HCT116 (cell line): Measurements from ENCODE around the gene TNPO1. TPM values are rescaled to one million over a fixed set of nuclear protein-coding genes. Genes with fewer than 3 reads are reported as not detected.

ENCODE experiments used
- ATAC-seq: fragments of 200-7000 bp; cut with Tn5 transposase; 2 replicates; pipeline ENCODE4 v1.9.1; 2020; ENCODE audit warnings: mild to moderate bottlenecking, moderate library complexity
- BruUV-seq: library from RNA; stranded (reverse); fragments of 400-500 nt; replicated peaks from 2 replicates; lab custom pipeline; 2021; lab: Mats Ljungman, UMichigan
- CTCF ChIA-PET: fragments of 300-600 bp; sonication (Branson Sonifier 250); formaldehyde crosslinking; loops from one replicate; lab custom pipeline; 2021; ENCODE audit warnings: antibody characterized with exemption; lab: Charles Lee
- POLR2A ChIA-PET: fragments of 300-600, 350-600 bp; sonication (Branson Sonifier 250); formaldehyde crosslinking; loops from one replicate; lab custom pipeline; 2021; ENCODE audit warnings: antibody characterized with exemption; lab: Charles Lee
- RAD21 ChIA-PET, 2 experiments: fragments of 300-600 bp; sonication (Branson Sonifier 250); formaldehyde crosslinking; loops; one replicate each; lab custom pipeline; 2023; ENCODE audit warnings: low total read pairs in 2 of 2; ENCODE audit not compliant: uncharacterized antibody in 2 of 2, unreplicated experiment in 2 of 2, low non-redundant PET in 1 of 2; lab: Charles Lee
- DNase-seq: peaks from one replicate; pipeline ENCODE4 v3.0.0-alpha.2; 2010; ENCODE audit warnings: low read depth, low spot score
- H2AFZ ChIP-seq: fragments of 200-600 bp; shearing (Covaris generic), sonication (generic); 2 replicates; pipeline ENCODE4 v1.6.1; 2017; ENCODE audit warnings: low read depth, mixed run types, mixed read lengths, antibody characterized with exemption, low read length; ENCODE audit not compliant: poor library complexity, severe bottlenecking
- H3K27ac ChIP-seq: 2 replicates; pipeline ENCODE4 v1.5.1; 2012; ENCODE audit warnings: low read depth, low read length
- H3K27me3 ChIP-seq: fragments of 200-600 bp; sonication (generic); 2 replicates; pipeline ENCODE4 v1.6.1; 2016; ENCODE audit warnings: mixed run types, low read length, mixed read lengths; ENCODE audit not compliant: insufficient read depth
- H3K36me3 ChIP-seq, 2 experiments: fragments of 200-500 bp in 1 of 2; fragments of 200-600 bp in 1 of 2; sonication (Bioruptor generic) in 1 of 2; sonication (generic) in 1 of 2; 2 replicates each; pipeline versions ENCODE4 v1.5.1 to v1.6.1; 2014 to 2016; ENCODE audit warnings: low read length in 2 of 2, inconsistent platforms in 1 of 2, mixed read lengths in 1 of 2, mixed run types in 1 of 2; ENCODE audit not compliant: insufficient read depth in 2 of 2, control insufficient read depth in 1 of 2
- H3K4me1 ChIP-seq, 2 experiments: fragments of 200-600 bp in 1 of 2; sonication (generic) in 1 of 2; 2 replicates each; pipeline versions ENCODE4 v1.5.1 to v1.6.1; 2012 to 2017; ENCODE audit warnings: low read length in 2 of 2, inconsistent platforms in 1 of 2, mild to moderate bottlenecking in 1 of 2, mixed read lengths in 1 of 2, mixed run types in 1 of 2, moderate library complexity in 1 of 2; ENCODE audit not compliant: insufficient read depth in 2 of 2, control insufficient read depth in 1 of 2
- H3K4me2 ChIP-seq: fragments of 200-600 bp; sonication (generic); 2 replicates; pipeline ENCODE4 v1.6.1; 2017; ENCODE audit warnings: mixed run types, low read length, mixed read lengths
- H3K4me3 ChIP-seq, 2 experiments: fragments of 200-600 bp in 1 of 2; sonication (generic) in 1 of 2; replicated peaks in 1 of 2; 2 replicates each; pipeline ENCODE4 v1.5.1; 2011 to 2016; ENCODE audit warnings: low read length in 2 of 2, control low read depth in 1 of 2, low read depth in 1 of 2, mild to moderate bottlenecking in 1 of 2, mixed read lengths in 1 of 2, mixed run types in 1 of 2
- H3K79me2 ChIP-seq: fragments of 200-600 bp; sonication (generic); 2 replicates; pipeline ENCODE4 v1.6.1; 2017; ENCODE audit warnings: mild to moderate bottlenecking, mixed run types, low read length, moderate library complexity, mixed read lengths; ENCODE audit not compliant: insufficient read depth
- H3K9ac ChIP-seq: fragments of 200-600 bp; sonication (generic); 2 replicates; pipeline ENCODE4 v1.6.1; 2016; ENCODE audit warnings: low read length, mixed read lengths
- H3K9me2 ChIP-seq: fragments of 200-600 bp; sonication (generic), shearing (Covaris generic); 2 replicates; pipeline ENCODE4 v1.6.1; 2017; ENCODE audit warnings: mixed run types, mild to moderate bottlenecking, moderate library complexity; ENCODE audit not compliant: insufficient read depth
- H3K9me3 ChIP-seq, 2 experiments: fragments of 200-500 bp in 1 of 2; fragments of 200-600 bp in 1 of 2; sonication (Bioruptor generic) in 1 of 2; sonication (generic) in 1 of 2; 2 replicates each; pipeline ENCODE4 v1.6.1; 2014 to 2017; ENCODE audit warnings: low read length in 2 of 2, mixed read lengths in 2 of 2, inconsistent platforms in 1 of 2, low read depth in 1 of 2, mild to moderate bottlenecking in 1 of 2, mixed run types in 1 of 2, moderate library complexity in 1 of 2; ENCODE audit not compliant: control insufficient read depth in 1 of 2, insufficient read depth in 1 of 2
- H4K20me1 ChIP-seq: fragments of 200-600 bp; sonication (generic), shearing (Covaris generic); 2 replicates; pipeline ENCODE4 v1.6.1; 2017; ENCODE audit warnings: mixed run types, mild to moderate bottlenecking, moderate library complexity; ENCODE audit not compliant: insufficient read depth
- CBX3 ChIP-seq: IDR thresholded peaks from 2 replicates; pipeline ENCODE4 v1.6.1; 2012; ENCODE audit warnings: low read depth
- CTCF ChIP-seq, 3 experiments: fragments of 200-600 bp in 1 of 3; sonication (generic) in 1 of 3; IDR thresholded peaks in 2 of 3; conservative IDR thresholded peaks in 1 of 3; 2 replicates each; pipeline ENCODE4 v1.5.1; 2012 to 2017; ENCODE audit warnings: low read depth in 2 of 3, low read length in 2 of 3, antibody characterized with exemption in 1 of 3, borderline replicate concordance in 1 of 3, control low read depth in 1 of 3, mild to moderate bottlenecking in 1 of 3, mixed read lengths in 1 of 3, mixed run types in 1 of 3, moderate library complexity in 1 of 3; ENCODE audit not compliant: insufficient read depth in 1 of 3
- SRF ChIP-seq: IDR thresholded peaks from 2 replicates; pipeline ENCODE4 v1.6.1; 2012; ENCODE audit warnings: low read depth
- ZFX ChIP-seq: fragments of 450-650 bp; IDR thresholded peaks from 2 replicates; pipeline ENCODE4 v1.6.1; 2017
- intact Hi-C: fragments of 100-400 bp; cut with micrococcal nuclease; formaldehyde crosslinking; loops from 2 replicates; pipeline ENCODE4 v1.10.0; 2022
- total RNA-seq: library from RNA; stranded (reverse); gene quantifications from one replicate; pipeline ENCODE4 v1.2.1, GENCODE V29; 2021; ENCODE audit not compliant: unreplicated experiment
- TF ChIP-seq, protein P1 (sequence below): IDR thresholded peaks from 2 replicates; pipeline ENCODE4 v1.6.1; 2012; ENCODE audit warnings: low read depth

TNPO1 gene
- total RNA-seq, 1 experiment from 2014 or later, result 104 TPM

DNA sequence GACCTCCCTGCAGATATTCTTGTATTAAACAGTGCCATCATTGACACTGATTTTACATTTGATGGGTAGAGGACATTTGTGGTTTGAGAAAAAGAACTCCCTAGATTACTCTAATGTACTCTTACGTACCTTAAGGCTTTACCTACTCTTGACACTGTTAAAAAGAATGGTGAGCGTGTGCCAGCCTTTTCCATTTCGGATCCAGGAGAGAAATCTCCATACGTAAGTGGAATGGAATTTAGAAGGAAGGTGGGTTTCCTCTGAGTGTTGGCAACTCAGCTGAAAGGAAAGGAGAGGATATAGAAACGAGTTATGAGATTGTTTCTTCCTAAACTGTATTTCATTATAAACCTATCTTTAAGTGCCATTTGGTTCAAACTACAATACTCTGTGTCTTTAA lies 40.9 kb downstream of the TNPO1 start:
- ChIA-PET CTCF (no interaction called here), POLR2A (no interaction called here), RAD21 (no interaction called here)
- Histone ChIP-seq H3K4me2 (no peak overlapping the region), H3K4me3 (no peak overlapping the region), H3K79me2 (peaks cover 100% of the 10 kb centered on the region), H3K9ac (no peak overlapping the region), H3K4me1 (no peaks in the 10 kb centered on the region), H4K20me1 (peaks cover 59% of the 10 kb centered on the region), H3K27ac (no peak overlapping the region), H2AFZ (no peak overlapping the region), H3K36me3 (peaks cover 45 to 70% of the 10 kb centered on the region in 2 experiments; a peak in 3 of 4 replicates), H3K9me3 (no peaks in the 10 kb centered on the region), H3K27me3 (no peaks in the 10 kb centered on the region), H3K9me2 (no peaks in the 10 kb centered on the region)
- no peak for DNase-seq
- BruUV-seq, result no TSS peak
- intact Hi-C loops, result no loop called here
- TF ChIP-seq CTCF (IDR thresholded peaks at IDR 0.05 in 2 of 3, conservative IDR thresholded peaks at IDR 0.05 in 1 of 3; ENCODE audit: borderline replicate concordance in 1 of 3, insufficient read depth in 1 of 3, low read depth in 2 of 3, low read length in 2 of 3) (no peak), CBX3 (no peak), ZFX (no peak), SRF (no peak)
- TF ChIP-seq, protein P1, sequence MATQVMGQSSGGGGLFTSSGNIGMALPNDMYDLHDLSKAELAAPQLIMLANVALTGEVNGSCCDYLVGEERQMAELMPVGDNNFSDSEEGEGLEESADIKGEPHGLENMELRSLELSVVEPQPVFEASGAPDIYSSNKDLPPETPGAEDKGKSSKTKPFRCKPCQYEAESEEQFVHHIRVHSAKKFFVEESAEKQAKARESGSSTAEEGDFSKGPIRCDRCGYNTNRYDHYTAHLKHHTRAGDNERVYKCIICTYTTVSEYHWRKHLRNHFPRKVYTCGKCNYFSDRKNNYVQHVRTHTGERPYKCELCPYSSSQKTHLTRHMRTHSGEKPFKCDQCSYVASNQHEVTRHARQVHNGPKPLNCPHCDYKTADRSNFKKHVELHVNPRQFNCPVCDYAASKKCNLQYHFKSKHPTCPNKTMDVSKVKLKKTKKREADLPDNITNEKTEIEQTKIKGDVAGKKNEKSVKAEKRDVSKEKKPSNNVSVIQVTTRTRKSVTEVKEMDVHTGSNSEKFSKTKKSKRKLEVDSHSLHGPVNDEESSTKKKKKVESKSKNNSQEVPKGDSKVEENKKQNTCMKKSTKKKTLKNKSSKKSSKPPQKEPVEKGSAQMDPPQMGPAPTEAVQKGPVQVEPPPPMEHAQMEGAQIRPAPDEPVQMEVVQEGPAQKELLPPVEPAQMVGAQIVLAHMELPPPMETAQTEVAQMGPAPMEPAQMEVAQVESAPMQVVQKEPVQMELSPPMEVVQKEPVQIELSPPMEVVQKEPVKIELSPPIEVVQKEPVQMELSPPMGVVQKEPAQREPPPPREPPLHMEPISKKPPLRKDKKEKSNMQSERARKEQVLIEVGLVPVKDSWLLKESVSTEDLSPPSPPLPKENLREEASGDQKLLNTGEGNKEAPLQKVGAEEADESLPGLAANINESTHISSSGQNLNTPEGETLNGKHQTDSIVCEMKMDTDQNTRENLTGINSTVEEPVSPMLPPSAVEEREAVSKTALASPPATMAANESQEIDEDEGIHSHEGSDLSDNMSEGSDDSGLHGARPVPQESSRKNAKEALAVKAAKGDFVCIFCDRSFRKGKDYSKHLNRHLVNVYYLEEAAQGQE, result no peak
- no peak for ATAC-seq
